Myocyte (in vitro differentiated cells): ENCODE data around the gene RFX1. TPM values are rescaled to one million over a fixed set of nuclear protein-coding genes. Genes with fewer than 3 reads are reported as not detected.
"Not testable (repeated sequence)": the region's sequence is repeated elsewhere in the genome, so short reads cannot be mapped to it uniquely, and the experiment has no call there.

Source experiments
- DNase-seq: peaks from one replicate; pipeline ENCODE4 v3.0.0-alpha.2; 2012; ENCODE audit warnings: low read depth
- total RNA-seq: library from RNA; depleted of rRNA; stranded (reverse); fragments of >200 nt; gene quantifications from 2 replicates; pipeline ENCODE4 v1.2.3, GENCODE V29; 2014

The RFX1 gene
- total RNA-seq, 1 donor from 2014 or later: 2.5 TPM

- no peak for DNase-seq
Measured at GRCh38 chr19:13979686-13980085, 26.4 kb downstream of the RFX1 start.

DNA sequence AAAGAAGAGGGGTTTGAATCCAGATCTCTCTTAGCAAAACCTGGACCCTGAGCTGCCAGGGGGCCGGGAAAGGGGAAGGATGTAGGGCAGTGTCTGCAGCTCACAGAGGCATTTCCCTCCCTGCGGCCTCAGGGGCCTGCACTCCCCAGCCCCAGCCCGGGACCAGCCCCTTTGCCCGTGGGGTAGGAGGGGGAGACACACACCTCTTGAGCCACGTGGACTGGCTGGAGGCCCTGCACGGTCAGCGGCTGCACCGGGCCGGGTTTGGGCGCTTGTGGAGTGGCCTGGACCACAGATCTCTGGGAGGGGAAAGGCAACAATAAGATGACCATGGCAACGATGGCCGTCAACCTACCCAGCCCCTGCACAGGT, 26.9 kb downstream of the RFX1 start:
- no peak for DNase-seq

- DNase-seq: no peak
Measured at GRCh38 chr19:13978351-13979243, 27.5 kb downstream of the RFX1 start.

- DNase-seq: no peak
Measured at GRCh38 chr19:13977803-13978202, 28.3 kb downstream of the RFX1 start.

DNA sequence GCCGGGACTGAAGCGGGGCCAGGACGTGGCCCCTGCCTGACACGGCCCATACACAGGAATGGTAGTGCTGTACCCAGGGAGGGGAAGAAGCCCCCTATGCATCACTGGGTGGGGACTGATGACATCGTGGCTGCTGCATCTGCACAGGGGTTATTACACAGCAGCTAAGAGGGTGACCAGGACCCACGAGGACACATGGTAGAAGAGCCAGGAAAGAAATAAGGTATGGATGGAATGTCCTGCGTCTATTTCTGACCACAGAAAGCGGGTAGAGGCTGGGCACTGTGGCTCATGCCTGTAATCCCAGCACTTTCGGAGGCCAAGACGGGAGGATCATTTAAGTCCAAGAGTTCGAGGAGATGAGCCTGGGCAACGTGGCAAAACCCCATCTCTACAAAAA, 29.7 kb downstream of the RFX1 start:
- no peak for DNase-seq

DNA sequence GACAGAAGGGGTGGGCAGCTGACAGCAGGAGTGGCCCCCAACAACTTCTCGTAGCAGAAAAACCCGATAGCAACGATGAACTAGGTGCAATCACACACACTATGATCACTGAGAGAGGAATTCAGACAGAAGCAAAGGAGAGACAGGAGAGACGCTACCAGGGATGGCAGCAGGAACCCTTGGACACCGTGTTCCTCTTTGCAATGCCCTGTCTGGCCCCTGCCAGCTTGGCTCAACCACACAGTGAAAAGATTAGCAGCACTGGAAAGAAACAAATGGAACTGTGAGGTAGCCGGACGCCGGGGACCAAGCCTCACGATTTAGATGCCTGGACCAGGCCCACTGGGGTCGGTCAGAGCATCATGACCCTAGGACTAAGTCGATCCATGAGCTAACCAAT, 30.2 kb downstream of the RFX1 start:
- DNase-seq: no peak

- no peak for DNase-seq
Measured at GRCh38 chr19:13974073-13974472, 32.0 kb downstream of the RFX1 start.

GRCh38 chr19:13973479-13973878, 32.6 kb downstream of the RFX1 start:
- not testable (repeated sequence) for DNase-seq

- DNase-seq: no peak
Measured at GRCh38 chr19:13972368-13973155, 33.6 kb downstream of the RFX1 start.

GRCh38 chr19:13971868-13972267, 34.3 kb downstream of the RFX1 start:
- not testable (repeated sequence) for DNase-seq

- DNase-seq: no peak
Measured at GRCh38 chr19:13969897-13970296, 36.2 kb downstream of the RFX1 start.

DNA sequence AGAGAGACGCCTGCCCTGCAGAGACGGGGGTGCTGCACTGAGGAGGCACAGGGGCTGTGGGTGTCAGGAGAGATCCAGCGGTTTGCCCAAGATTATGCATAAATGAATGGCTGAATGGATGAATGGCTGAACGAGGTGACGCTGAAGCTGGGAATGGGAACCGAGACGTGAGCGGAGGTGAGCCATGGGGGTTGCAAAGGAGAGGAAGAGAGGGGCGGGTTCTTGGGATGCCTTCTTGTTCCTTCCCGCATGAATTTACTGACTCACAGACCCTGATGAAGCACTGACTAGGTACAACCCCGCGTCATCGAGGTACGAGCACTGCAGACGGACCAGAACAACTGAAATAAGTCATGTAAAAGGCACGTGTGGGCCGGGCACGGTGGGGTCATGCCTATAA, 37.1 kb downstream of the RFX1 start:
- DNase-seq: no peak

- DNase-seq: no peak
Measured at GRCh38 chr19:13968383-13968935, 37.7 kb downstream of the RFX1 start.

DNA sequence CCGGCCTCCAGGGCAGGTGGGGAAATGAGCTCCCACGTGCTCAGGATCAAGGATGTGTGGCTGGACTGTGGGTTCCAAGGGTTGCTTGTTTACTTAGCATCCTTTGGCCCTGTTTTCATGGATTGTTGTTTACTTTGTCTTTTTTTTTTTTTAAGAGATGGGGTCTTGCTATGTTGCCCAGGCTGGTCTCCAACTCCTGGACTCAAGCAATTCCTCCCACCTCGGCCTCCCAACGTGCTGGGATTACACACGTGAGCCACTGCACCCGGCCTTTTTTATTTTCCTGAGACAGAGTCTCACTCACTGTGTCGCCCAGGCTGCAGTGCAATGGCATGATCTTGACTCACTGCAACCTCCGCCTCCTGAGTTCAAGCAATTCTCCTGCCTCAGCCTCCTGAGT, 38.9 kb downstream of the RFX1 start:
- not testable (repeated sequence) for DNase-seq

GRCh38 chr19:13966684-13967128, 39.4 kb downstream of the RFX1 start:
- no peak for DNase-seq

- DNase-seq: no peak
Measured at GRCh38 chr19:13965926-13966683, 40.0 kb downstream of the RFX1 start.

DNA sequence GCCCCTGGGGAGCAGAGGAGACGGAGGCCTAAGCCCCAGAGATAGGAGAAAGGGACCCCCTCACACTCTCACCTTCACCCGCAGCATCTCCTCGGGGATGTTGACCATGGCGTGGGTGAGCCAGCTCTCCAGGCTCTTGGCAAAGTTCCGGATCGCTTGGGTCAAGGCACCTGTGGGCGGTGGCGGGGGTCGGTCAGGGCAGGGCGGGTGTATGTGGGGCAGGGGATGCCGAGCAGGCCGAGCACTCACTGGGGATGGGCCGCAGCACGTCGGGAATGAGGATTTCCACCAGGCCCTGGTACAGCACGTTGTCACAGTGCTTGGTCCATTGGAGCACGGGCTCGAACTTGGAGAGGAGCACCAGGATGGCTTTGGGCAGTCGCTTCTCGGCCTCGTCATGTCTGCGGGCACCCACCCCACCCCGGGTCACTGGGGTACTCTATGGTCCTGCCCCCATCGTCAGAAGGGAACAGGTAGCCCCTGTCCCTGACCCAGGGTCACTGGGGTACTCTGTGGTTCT, 40.7 kb downstream of the RFX1 start:
- no peak for DNase-seq

DNA sequence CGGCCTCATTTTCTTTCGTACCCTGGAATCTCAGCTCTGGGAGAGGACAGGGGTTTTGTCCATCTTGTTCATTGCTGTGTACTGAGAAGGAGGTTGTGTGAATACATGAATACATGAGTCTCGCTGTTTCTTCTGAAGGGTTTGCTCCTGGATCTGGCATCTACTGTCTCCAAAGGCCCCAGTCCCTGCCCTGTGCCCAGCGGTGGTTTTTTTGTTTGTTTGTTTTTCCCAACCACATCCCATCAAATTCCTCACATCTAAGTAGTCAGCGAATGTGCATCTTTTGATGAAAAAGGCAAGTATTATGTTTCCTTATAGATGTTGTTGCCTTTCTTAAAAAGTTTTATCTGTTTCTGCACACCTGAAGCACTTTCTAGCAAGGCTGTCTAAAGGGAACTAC, 41.3 kb downstream of the RFX1 start:
- peak; percentile 31 for DNase-seq

DNA sequence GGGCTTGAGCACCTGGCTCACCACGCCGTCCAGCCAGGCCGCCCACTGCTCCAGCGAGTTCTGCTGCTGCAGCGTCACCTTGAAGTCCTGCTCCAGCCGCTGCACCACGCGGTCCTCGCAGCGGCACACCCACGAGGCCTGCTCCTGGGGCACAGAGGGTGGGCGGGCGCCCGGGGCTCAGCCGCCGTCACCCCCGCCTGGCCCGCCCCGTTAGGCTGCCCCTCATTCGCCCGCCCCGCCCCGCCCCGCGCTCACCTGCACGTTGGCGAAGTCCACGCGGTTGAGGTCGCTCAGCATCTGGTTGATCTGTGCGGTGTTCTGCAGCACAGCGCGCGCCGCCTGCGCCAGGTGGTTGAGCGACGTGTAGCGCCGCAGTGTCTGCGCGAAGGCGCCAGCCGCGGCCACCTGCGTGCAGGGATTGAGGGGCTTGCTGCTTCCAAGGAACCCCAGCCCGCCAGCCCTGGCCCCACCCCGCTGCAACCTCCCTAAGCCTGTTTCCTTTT, 42.5 kb downstream of the RFX1 start:
- DNase-seq: no peak

DNA sequence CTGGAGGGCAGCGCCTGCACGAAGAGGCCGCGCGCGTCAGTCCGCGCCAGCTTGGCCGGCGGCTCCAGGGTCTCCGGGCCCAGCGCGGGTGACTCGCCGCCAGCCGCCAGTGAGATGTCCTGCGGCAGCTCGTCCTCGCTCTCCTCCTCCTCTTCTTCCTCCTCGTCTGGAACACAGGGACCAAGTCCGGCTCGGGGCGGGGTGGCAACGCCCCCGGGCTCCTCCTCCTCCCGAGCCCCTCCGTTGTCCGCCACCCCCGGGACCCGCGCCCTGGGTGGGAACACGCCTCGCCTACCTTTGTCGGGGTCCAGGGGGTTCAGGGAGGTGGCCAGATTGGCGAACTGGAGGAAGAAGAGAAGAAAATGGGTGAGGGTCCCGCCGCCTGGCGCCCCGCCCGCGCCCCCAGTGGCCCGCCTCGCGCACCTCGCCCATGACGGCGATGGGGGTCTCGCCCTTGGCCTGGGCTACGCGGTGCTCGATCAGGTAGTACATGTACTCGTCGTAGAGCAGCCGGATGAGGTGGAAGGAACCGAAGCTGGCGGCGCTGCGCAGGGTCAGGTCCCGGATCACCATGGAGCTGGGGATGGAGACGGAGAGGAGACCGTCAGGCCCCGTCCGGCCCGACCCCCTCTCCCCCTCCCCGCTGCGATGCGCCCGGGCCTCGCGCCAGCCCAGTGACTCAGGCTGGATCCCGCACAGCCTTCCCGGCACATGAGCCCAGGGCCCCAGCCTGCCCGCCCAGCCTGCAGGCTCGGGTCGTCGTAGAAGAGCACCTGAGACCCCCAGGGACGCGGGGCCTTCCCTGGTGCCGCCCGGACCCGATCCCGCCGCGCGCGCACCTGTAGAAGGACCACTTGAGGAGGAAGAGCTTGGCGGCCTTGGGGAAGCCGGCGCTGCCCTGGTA, 43.2 kb downstream of the RFX1 start:
- DNase-seq: no peak
